ENCODE results near the gene UROS. TPM values are rescaled to one million over a fixed set of nuclear protein-coding genes. Genes with fewer than 3 reads are reported as not detected.
A peak's percentile ranks its signal among the peaks of the same experiment; 100 is the strongest.

UROS gene
- polyA plus RNA-seq, 5 donors = 58.8 to 84.1 (median 66.9) TPM

- peak; percentile 59 to 64 for DNase-seq
Measured at GRCh38 chr10:125768219-125768855, 54.7 kb downstream of the UROS start.

DNA sequence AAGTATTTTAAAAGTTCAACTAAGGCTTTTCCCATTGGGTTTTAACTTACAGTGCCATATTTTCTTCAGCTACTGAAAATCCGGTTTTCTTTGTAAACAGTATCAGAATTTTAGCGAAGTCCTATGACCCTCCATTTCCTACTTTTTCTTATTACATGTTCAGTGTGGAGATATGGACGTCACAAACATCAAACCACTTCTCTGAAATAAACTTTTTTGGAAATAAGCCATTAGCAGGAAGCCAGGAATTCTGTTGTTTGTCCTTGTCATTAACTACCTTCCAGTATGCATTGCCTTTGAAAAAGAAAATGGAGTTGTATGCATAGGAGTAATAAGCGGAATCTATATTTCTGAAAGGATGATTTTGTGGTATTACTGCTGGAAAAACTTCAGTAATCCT, 56.5 kb downstream of the UROS start:
- no peak for DNase-seq

DNA sequence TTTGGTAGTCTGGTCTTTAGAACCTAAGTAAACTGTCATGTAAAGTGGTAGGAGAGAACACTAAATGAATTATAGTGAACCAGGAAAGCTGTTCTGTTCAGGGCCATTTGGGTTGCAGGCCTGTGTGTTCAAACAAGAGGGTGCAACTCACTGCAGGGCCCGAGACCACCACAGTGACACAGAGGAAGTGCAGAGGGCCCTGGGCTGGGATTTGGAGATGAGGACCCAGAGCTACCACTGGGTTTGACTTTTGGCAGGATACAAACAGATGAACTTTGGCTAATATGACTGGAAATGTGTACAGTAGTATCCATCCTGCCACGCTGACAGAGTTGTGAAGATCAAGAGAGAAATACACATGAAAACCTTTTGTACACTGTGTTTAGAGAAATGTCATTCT, 57.2 kb downstream of the UROS start:
- no peak for DNase-seq

GRCh38 chr10:125762692-125763648, 60.1 kb downstream of the UROS start:
- no peak for DNase-seq

DNA sequence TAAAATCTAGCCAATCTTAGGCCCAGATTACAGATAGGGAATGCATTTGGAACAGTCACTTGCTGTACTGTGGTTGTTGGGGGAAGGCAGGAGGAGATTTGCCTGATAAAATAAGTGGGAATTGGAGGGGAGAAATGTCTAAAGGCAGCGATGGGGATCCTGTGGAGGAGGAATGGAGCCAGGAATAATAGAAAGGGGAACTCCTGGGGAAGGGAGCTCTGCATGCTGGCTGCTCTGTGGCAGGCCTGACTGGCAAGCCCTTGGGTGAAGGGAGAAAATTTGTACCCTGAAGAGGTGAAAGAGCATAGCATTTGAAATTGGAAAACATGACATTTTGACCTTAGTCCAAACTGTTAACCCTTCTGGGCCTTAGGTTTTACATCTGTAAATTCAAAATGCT, 61.1 kb downstream of the UROS start:
- no peak for DNase-seq

- no peak for DNase-seq
Measured at GRCh38 chr10:125757742-125758141, 65.3 kb downstream of the UROS start.

- no peak for DNase-seq
Measured at GRCh38 chr10:125756853-125757487, 66.1 kb downstream of the UROS start.

DNA sequence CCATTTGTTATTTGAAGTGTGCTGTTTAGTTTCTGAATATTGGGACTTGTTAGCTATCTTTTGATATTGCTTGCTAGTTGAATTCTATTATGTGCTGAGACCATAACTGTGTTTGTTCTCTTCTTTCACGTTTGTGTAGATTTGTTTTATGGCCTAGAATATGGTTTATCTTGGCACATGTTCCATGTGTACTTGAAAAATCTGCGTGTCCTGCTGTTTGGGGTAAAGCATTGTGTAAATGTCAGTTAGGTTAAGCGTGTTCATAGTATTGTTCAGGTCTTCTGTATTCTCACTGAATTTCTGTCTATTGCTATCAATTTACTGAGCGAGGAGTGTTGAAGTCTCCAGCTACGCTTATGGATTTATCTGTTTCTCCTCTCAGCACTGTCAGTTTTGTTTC, 66.9 kb downstream of the UROS start:
- DNase-seq = no peak

GRCh38 chr10:125747417-125747816, 75.6 kb downstream of the UROS start:
- DNase-seq = no peak

- DNase-seq = no peak
Measured at GRCh38 chr10:125744909-125745308, 78.1 kb downstream of the UROS start.

GRCh38 chr10:125742465-125742864, 80.6 kb downstream of the UROS start:
- no peak for DNase-seq

DNA sequence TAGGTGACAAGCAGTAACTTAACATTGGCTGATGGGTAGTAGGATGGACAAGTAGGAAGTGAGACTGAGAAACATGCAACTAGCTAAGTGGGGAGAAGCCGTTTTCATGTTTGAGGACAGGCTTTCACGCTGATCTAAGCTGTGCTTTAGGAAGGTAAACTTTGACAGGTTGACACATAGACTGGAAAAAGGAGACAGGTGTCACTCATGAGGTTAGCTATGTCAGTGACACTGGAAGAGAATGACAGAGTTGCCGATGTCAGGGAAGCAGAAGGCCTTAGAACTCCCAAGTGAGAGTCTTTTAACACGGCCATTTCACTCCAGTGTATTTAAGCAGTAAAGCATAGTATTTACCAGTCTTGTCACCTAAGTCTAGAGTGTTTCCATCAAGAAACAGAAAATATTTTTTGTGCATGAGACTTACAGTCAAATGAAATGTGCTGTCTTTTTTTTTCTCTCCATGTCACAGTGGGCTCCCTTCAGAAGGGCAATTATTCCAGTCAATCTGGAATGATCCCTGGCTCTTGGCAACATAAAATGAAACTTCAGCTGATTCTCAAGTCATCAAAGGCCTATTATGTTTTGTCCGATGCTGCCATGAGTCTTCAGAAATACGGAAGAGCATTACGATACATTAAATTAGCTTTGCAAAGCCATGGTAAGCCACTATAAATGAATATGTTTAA, 82.9 kb downstream of the UROS start:
- DNase-seq = no peak

Other genes with a start within 250 kb of the UROS start
- gene TEX36, start 140.1 kb downstream of the UROS start, polyA plus RNA-seq (ENCODE audit: insufficient read depth in 1 of 5, insufficient read length in 5 of 5, low replicate concordance in 1 of 5) = not detected
- 10 to 100 TPM; 44.5 to 67.9 (median 61.4) TPM for gene EDRF1, start 103.5 kb downstream of the UROS start, polyA plus RNA-seq (ENCODE audit: insufficient read depth in 1 of 5, insufficient read length in 5 of 5, low replicate concordance in 1 of 5)
- gene MMP21, start 47.4 kb downstream of the UROS start, polyA plus RNA-seq (ENCODE audit: insufficient read depth in 1 of 5, insufficient read length in 5 of 5, low replicate concordance in 1 of 5) = under 1 TPM; 0.50 to 0.95 (median 0.73) TPM
- gene BCCIP, start 288 bp upstream of the UROS start, polyA plus RNA-seq (ENCODE audit: insufficient read depth in 1 of 5, insufficient read length in 5 of 5, low replicate concordance in 1 of 5) = 10 to 100 TPM; 77.3 to 93.0 (median 84.5) TPM
- gene DHX32, start 58.0 kb upstream of the UROS start, polyA plus RNA-seq (ENCODE audit: insufficient read depth in 1 of 5, insufficient read length in 5 of 5, low replicate concordance in 1 of 5) = 10 to 100 TPM; 25.1 to 33.1 (median 27.2) TPM
- 10 to 100 TPM in 2 of 5 donors, 1 to 10 TPM in 3; 6.2 to 11.7 (median 9.5) TPM for gene FANK1, start 73.3 kb upstream of the UROS start, polyA plus RNA-seq (ENCODE audit: insufficient read depth in 1 of 5, insufficient read length in 5 of 5, low replicate concordance in 1 of 5)

Data from right lung (tissue), 5 donors.